Measurements from ENCODE around the gene CARD9. TPM values are rescaled to one million over a fixed set of nuclear protein-coding genes. Genes with fewer than 3 reads are reported as not detected.

Gene CARD9
- total and polyA plus RNA-seq, 2 of the 4 experiments (the other 2 are of a cell fraction): 0.36 to 1.9 TPM

- TF ChIP-seq CTCF (conservative IDR thresholded peaks at IDR 0.05; ENCODE audit: low read depth, low read length): no peak
Observed at GRCh38 chr9:136344544-136345280, 28.8 kb downstream of the CARD9 start (continued).

GRCh38 chr9:136343884-136344269 is 29.6 kb downstream of the CARD9 start:
- POLR2A ChIA-PET (ENCODE audit: unreplicated experiment): no interaction called here
- H3K4me3 ChIP-seq (ENCODE audit: insufficient read depth, low read depth, low read length): no peak overlapping the region
- no peak overlapping the region for H4K5ac ChIP-seq (ENCODE audit: low read depth, low read length)
- no peak overlapping the region for H4K91ac ChIP-seq (ENCODE audit: insufficient read depth, low read depth, low read length)
- no peak overlapping the region for H2AK9ac ChIP-seq (replicated peaks; ENCODE audit: low read depth, low read length, poor library complexity)
- peaks cover 4% of the 10 kb centered on the region; the same call in 1 of the 2 replicates for H3K9me1 ChIP-seq (ENCODE audit: insufficient read depth, low read length)
- H3K14ac ChIP-seq (replicated peaks; ENCODE audit: low read depth, low read length): no peak overlapping the region
- in situ Hi-C loops (cut with MboI; ENCODE audit: low sequenced_read_pairs): no loop called here
- no peak overlapping the region for H2BK15ac ChIP-seq (ENCODE audit: low read depth, low read length)
- CTCF ChIA-PET: no interaction called here
- H2BK20ac ChIP-seq (ENCODE audit: low read depth, low read length): no peak overlapping the region
- no peak overlapping the region for H3K23ac ChIP-seq (ENCODE audit: low read depth, low read length)
- H3K79me1 ChIP-seq (ENCODE audit: low read depth in 1 of 2, low read length in 2 of 2): peaks cover 16 to 59% of the 10 kb centered on the region in 2 experiments
- H3K9ac ChIP-seq (ENCODE audit: low read depth, low read length): no peak overlapping the region
- no peak overlapping the region for H3K27ac ChIP-seq (ENCODE audit: insufficient read depth, low read length)
- H3K36me3 ChIP-seq (ENCODE audit: control insufficient read depth, insufficient read depth, low read length): peaks cover 76% of the 10 kb centered on the region
- 100% methylated on average over 6 of the region's 24 CpGs; no CpG with 5 or more reads in 1 of the 2 experiments for WGBS, 2 experiments (ENCODE audit: extremely low coverage in 2 of 2, insufficient read length in 1 of 2)
- DNase-seq (no peak), ATAC-seq (ENCODE audit: low read depth) (no peak)
- no peak overlapping the region for H3K18ac ChIP-seq (ENCODE audit: low read depth, low read length)
- 0 out of 2 replicates have a peak overlapping the region, but pooled peaks have one; percentile 38 for H2AK5ac ChIP-seq (ENCODE audit: low read depth, low read length)
- no peak overlapping the region for H3K4me2 ChIP-seq (ENCODE audit: low read depth, low read length)
- H3K56ac ChIP-seq (ENCODE audit: extremely low read depth, insufficient read depth, low read length): no peak overlapping the region
- H3K27me3 ChIP-seq (ENCODE audit: control insufficient read depth, insufficient read depth, low read length): no peaks in the 10 kb centered on the region
- dilution Hi-C loops (cut with HindIII; ENCODE audit: low sequenced_read_pairs, unreplicated experiment): no loop called here
- no peak overlapping the region for H3K4ac ChIP-seq (ENCODE audit: low read depth, low read length)
- H2BK5ac ChIP-seq (ENCODE audit: low read depth, low read length, poor library complexity, severe bottlenecking): no peak overlapping the region
- H4K8ac ChIP-seq (ENCODE audit: low read depth in 2 of 2, low read length in 2 of 2): no peak overlapping the region
- H2BK120ac ChIP-seq (ENCODE audit: low read depth, low read length): no peak overlapping the region
- peak overlapping the region; percentile 32 for H2AFZ ChIP-seq (replicated peaks; ENCODE audit: low read length, poor library complexity)
- intact Hi-C loops (cut with micrococcal nuclease): no loop called here
- H4K20me1 ChIP-seq (ENCODE audit: insufficient read depth, low read length): peaks cover 72% of the 10 kb centered on the region
- H3K4me1 ChIP-seq (ENCODE audit: control insufficient read depth, insufficient read depth, low read length): peaks cover 8% of the 10 kb centered on the region; the same call in 1 of the 2 replicates
- BruUV-seq (replicated peaks): no TSS peak
- H3K9me3 ChIP-seq (ENCODE audit: control insufficient read depth, insufficient read depth, low read length): no peaks in the 10 kb centered on the region
- TF ChIP-seq MAZ (IDR thresholded peaks at IDR 0.05; ENCODE audit: borderline replicate concordance, low read depth, low read length) (no peak), USF2 (IDR thresholded peaks at IDR 0.05; ENCODE audit: low read depth, low read length) (no peak), CTCF (conservative IDR thresholded peaks at IDR 0.05; ENCODE audit: low read depth, low read length) (no peak), ELK1 (IDR thresholded peaks at IDR 0.05; ENCODE audit: borderline replicate concordance, low read depth, low read length) (no peak), NFE2L2 (IDR thresholded peaks at IDR 0.05; ENCODE audit: low read depth, low read length) (no peak), RCOR1 (IDR thresholded peaks at IDR 0.05; ENCODE audit: insufficient replicate concordance, low read length) (no peak), RFX5 (IDR thresholded peaks at IDR 0.05; ENCODE audit: low read depth, low read length) (no peak), MXI1 (IDR thresholded peaks at IDR 0.05; ENCODE audit: borderline replicate concordance, low read depth, low read length) (no peak)

Measured in IMR-90 (cell line).